ENCODE measurements around the gene RPS6KA4. TPM values are rescaled to one million over a fixed set of nuclear protein-coding genes. Genes with fewer than 3 reads are reported as not detected.

The RPS6KA4 gene
- total RNA-seq, 2 donors from 2014 or later = 23.2 to 23.8 TPM

DNA sequence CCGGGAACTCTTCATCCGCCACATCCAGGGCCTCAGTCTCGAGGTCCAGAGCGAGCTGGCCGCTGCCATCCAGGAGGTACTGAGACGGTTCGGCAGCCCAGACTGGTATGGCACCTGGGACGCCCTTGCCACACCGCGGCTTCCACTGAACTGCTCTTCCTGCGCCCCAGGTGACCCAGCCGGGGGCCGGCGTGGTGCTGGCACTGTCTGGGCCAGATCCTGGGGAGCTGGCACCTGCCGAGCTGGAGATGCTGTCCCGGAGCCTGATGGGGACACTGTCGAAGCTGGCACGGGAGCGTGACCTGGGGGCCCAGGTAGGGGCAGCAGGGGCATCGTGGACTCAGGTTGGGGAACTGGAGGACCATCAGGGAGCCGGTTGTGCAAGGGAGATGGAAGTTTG is 17.5 kb upstream of the RPS6KA4 start:
- ATAC-seq (no peak), DNase-seq (ENCODE audit: low spot score in 2 of 2) (no peak)
- Mint-ChIP-seq H3K27ac (peak overlapping the region in 1 of 2 donors; percentile 83), H3K9me3 (no peaks in the 10 kb centered on the region), H3K36me3 (peaks cover 5 to 10% of the 10 kb centered on the region in 2 donors)

- DNase-seq (ENCODE audit: low spot score in 2 of 2) (peak in 1 of 2 donors; percentile 94), ATAC-seq (peak; percentile 28 to 85)
- no peaks in the 10 kb centered on the region for H3K9me3 Mint-ChIP-seq
- H3K27ac Mint-ChIP-seq = peak overlapping the region in 1 of 2 donors; percentile 83
- peaks cover 5 to 10% of the 10 kb centered on the region in 2 donors for H3K36me3 Mint-ChIP-seq
Observed at GRCh38 chr11:64341851-64342791, 16.8 kb upstream of the RPS6KA4 start.

DNA sequence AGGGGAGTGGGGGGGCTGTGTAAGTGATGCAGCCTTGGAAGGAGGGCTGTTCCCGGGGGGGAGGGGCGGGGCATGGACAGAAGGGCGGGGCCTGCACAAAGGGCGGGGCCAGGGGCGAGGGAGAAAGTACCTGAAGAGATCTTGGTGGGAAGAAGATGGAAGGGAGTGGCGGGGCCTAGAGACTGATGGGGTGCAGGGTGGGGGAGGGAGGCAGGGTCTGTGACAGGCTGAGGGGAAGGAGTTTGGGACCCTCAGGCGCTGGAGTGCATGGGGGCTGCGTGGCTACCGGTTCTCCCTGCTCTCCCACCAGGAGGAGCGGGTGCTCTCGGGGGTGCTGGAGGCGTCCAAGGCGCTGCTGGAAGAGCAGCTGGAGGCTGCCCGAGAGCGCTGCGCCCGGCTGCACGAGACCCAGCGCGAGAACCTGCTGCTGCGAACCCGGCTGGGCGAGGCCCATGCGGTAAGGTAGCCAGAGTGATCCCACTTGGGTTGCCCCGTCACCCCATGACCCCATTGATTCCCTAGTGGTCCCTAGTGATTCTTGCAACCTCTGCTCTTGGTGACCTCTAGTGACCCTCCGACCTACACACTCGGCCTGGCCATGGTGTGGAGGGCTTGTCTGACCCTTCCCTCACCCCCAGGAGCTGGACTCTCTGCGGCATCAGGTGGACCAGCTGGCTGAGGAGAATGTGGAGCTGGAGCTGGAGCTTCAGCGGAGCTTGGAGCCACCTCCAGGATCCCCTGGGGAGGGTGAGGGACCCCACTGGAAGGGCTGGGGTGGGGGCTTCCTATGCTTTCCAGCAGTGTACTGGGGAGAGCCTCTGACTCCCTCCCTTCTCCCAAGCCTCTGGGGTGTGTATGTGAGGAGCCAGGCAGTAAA is 15.9 kb upstream of the RPS6KA4 start:
- Mint-ChIP-seq H3K27ac (no peak overlapping the region), H3K9me3 (no peaks in the 10 kb centered on the region), H3K36me3 (peaks cover 5 to 10% of the 10 kb centered on the region in 2 donors)
- ATAC-seq = no peak
- DNase-seq (ENCODE audit: low spot score in 2 of 2) = no peak

- no peak for DNase-seq (ENCODE audit: low spot score in 2 of 2)
- peaks cover 5 to 9% of the 10 kb centered on the region in 2 donors for H3K36me3 Mint-ChIP-seq
Observed at GRCh38 chr11:64343767-64344559, 15.0 kb upstream of the RPS6KA4 start.

DNA sequence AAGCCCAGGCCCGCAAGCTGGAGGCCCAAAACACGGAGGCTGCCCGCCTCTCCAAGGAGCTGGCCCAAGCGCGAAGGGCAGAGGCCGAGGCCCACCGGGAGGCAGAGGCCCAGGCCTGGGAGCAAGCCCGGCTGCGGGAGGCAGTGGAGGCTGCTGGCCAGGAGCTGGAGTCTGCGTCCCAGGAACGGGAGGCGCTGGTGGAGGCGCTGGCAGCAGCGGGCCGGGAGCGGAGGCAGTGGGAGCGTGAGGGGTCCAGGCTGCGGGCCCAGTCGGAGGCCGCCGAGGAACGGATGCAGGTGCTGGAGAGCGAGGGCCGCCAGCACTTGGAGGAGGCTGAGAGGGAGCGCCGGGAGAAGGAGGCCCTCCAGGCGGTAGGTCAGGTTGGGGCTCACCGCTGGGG is 14.2 kb upstream of the RPS6KA4 start:
- Mint-ChIP-seq H3K9me3 (no peaks in the 10 kb centered on the region), H3K36me3 (peaks cover 1 to 5% of the 10 kb centered on the region in 2 donors), H3K27ac (peak overlapping the region in 1 of 2 donors; percentile 77)
- DNase-seq (ENCODE audit: low spot score in 2 of 2) (no peak), ATAC-seq (no peak)

More at GRCh38 chr11:64343767-64344559, 15.0 kb upstream of the RPS6KA4 start:
- H3K9me3 Mint-ChIP-seq = no peaks in the 10 kb centered on the region
- ATAC-seq = no peak
- peak overlapping the region in 1 of 2 donors; percentile 77 for H3K27ac Mint-ChIP-seq

- Mint-ChIP-seq H3K36me3 (no peaks in the 10 kb centered on the region), H3K9me3 (no peaks in the 10 kb centered on the region), H3K27ac (peak overlapping the region; percentile 23 to 41)
- no peak for DNase-seq (ENCODE audit: low spot score in 2 of 2)
- no peak for ATAC-seq
Observed at GRCh38 chr11:64347193-64347867, 11.6 kb upstream of the RPS6KA4 start.

DNA sequence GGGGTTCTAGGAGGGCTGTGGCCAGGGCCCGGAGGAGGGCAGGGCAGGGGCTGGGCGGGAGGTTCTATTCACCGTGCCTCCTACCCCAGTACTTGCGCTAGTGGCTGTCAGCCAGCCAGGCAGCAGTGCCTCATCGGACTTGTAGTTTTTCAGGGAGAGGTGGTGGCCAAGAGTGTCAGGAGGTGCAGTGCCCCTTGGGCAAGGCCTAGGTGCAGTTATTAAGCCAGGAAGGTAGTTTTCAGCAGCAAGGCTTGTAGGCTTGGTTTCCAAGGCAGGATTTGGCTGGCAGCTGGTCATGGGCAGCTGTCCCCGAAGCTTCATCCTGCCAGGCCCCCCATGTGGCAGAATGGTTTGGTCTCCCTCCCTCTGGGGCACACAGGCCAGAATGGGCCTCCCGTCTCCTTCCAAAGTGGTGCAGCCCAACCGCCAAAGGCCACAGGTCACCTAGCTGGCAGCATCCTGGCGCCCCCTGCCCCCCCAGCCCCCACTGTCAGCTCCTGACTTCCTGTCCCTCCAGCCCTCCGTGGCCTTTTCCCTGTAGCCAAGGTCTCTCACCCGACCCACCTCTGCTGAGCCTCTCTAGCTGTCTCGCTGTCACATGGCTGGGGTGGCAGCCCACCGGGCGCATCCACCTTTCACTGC is 10.5 kb upstream of the RPS6KA4 start:
- ATAC-seq (no peak), DNase-seq (ENCODE audit: low spot score in 2 of 2) (no peak)
- H3K9me3 Mint-ChIP-seq = no peaks in the 10 kb centered on the region
- peak overlapping the region in 1 of 2 donors; percentile 36 for H3K27ac Mint-ChIP-seq
- H3K36me3 Mint-ChIP-seq = no peaks in the 10 kb centered on the region

GRCh38 chr11:64349025-64349387 is 10.0 kb upstream of the RPS6KA4 start:
- DNase-seq (ENCODE audit: low spot score in 2 of 2) (no peak), ATAC-seq (no peak)
- Mint-ChIP-seq H3K9me3 (no peaks in the 10 kb centered on the region), H3K36me3 (no peaks in the 10 kb centered on the region), H3K27ac (peak overlapping the region in 1 of 2 donors; percentile 84)

GRCh38 chr11:64349404-64349803 is 9.6 kb upstream of the RPS6KA4 start:
- peak overlapping the region in 1 of 2 donors; percentile 84 for H3K27ac Mint-ChIP-seq
- no peaks in the 10 kb centered on the region for H3K9me3 Mint-ChIP-seq

DNA sequence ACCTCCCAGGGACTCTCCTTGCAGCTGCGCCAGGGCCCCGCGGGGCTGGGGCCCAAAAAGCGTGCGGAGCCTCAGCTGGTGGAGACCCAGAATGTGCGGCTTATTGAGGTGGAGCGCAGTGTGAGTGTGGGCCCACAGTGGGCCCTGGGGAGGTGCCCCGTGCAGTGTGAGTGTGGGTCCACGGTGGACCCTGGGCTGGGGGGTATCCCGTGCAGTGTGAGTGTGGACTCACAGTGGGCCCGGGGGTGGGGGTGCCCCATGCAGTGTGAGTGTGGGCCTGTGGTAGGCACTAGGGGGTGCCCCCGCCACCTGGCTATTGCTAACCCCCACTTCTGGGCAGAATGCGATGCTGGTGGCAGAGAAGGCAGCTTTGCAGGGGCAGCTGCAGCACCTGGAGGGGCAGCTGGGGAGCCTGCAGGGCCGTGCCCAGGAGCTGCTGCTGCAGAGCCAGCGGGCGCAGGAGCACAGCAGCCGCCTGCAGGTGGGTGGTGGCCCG is 7.8 kb upstream of the RPS6KA4 start:
- no peak overlapping the region for H3K27ac Mint-ChIP-seq
- no peaks in the 10 kb centered on the region for H3K36me3 Mint-ChIP-seq
- H3K9me3 Mint-ChIP-seq = no peaks in the 10 kb centered on the region
- no peak for ATAC-seq
- DNase-seq (ENCODE audit: low spot score in 2 of 2) = no peak

More at GRCh38 chr11:64349404-64349803, 9.6 kb upstream of the RPS6KA4 start:
- ATAC-seq (no peak), DNase-seq (ENCODE audit: low spot score in 2 of 2) (no peak)
- no peaks in the 10 kb centered on the region for H3K36me3 Mint-ChIP-seq

DNA sequence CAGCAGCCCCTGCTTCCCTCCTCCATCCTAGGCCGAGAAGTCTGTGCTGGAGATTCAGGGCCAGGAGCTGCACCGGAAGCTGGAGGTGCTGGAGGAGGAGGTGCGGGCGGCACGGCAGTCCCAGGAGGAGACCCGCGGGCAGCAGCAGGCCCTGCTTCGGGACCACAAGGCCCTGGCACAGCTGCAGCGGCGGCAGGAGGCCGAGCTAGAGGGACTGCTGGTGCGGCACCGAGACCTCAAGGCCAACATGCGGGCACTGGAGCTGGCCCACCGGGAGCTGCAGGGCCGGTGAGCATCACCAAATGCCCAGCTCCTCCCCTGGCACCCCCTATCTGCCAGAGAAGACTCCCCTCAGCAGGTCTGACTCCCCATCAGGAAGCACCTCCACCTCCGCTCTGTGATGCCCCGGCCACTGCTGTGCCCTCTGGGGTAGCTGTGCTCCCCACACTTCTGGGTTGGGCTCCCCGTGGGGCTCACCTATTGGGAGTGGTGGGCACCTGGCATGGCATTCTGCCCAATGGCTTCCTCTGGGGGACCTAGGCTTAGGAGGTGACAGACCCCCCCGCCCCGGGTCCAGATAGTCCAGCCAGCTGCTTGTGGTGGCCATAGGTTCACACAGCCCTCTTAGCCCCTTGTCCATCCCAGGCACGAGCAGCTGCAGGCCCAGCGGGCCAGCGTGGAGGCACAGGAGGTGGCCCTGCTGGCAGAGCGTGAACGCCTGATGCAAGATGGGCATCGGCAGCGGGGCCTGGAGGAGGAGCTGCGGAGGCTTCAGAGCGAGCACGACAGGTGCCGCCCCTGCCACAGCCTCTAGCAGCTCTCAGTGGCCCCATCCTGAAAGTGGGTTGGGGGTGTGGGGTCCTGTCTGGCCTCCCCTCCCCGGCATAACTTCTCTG is 6.6 kb upstream of the RPS6KA4 start:
- DNase-seq (ENCODE audit: low spot score in 2 of 2) = no peak
- ATAC-seq = no peak
- no peak overlapping the region for H3K27ac Mint-ChIP-seq
- no peaks in the 10 kb centered on the region for H3K9me3 Mint-ChIP-seq
- H3K36me3 Mint-ChIP-seq = no peaks in the 10 kb centered on the region

- Mint-ChIP-seq H3K36me3 (no peaks in the 10 kb centered on the region), H3K9me3 (no peaks in the 10 kb centered on the region), H3K27ac (no peak overlapping the region)
- no peak for ATAC-seq
- no peak for DNase-seq (ENCODE audit: low spot score in 2 of 2)
Observed at GRCh38 chr11:64352995-64353714, 5.8 kb upstream of the RPS6KA4 start.

DNA sequence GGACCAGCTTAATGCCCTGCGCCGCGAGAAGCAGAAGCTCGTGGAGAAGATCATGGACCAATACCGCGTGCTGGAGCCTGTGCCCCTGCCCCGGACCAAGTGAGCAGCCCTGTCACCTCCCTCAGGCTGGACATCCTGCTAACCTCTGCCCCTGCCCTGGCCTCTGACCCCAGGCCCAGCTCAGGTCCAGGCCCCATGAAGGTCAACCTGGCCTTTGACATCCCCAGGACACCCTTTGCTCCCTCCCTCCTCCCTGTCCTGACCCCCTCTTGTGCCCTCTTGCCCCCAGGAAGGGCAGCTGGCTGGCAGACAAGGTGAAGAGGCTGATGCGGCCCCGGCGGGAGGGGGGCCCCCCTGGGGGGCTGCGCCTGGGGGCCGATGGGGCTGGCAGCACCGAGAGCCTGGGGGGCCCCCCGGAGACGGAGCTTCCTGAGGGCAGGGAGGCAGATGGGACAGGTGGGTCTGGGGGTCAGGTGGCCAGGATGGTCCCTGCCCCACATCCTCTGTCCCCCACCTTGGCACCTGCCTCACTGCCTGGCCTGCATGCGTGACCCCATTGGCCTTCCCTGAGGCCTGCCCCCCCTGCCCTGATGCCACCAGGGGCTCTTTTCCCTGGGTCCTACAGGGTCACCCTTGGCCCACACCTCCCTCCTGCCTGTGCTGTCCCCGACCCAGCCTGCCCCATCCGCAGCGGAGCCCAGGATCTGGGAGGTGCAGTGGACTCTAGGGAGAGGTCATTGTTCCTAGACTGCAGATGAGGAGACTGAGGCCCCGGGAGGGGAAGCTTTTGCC is 5.1 kb upstream of the RPS6KA4 start:
- no peak for DNase-seq (ENCODE audit: low spot score in 2 of 2)
- no peak for ATAC-seq
- Mint-ChIP-seq H3K9me3 (no peaks in the 10 kb centered on the region), H3K36me3 (no peaks in the 10 kb centered on the region), H3K27ac (no peak overlapping the region)

Data from activated naive CD4-positive, alpha-beta T cell treated with anti-CD3 and anti-CD28 coated beads, Interleukin-2, amount 50 U/mL, for 72 hours (primary cell).